NCI-H460 (cell line): ENCODE data around the gene ZCCHC8. TPM values are rescaled to one million over a fixed set of nuclear protein-coding genes. Genes with fewer than 3 reads are reported as not detected.

Experiments
- DNase-seq: peaks from one replicate; pipeline ENCODE4 v3.0.0-alpha.2; 2016; ENCODE audit warnings: low read depth; ENCODE audit errors: extremely low read depth
- polyA plus RNA-seq: library from polyadenylated mRNA; depleted of rRNA; stranded (reverse); fragments of >200 nt; gene quantifications from 2 replicates; pipeline ENCODE4 v1.2.3, GENCODE V29; 2014; cell fraction: nucleus; rRNA removed
- total RNA-seq: library from RNA; depleted of rRNA; stranded (reverse); fragments of >200 nt; shearing (Covaris generic); gene quantifications from 2 replicates; pipeline ENCODE4 v1.2.3, GENCODE V29; 2014; rRNA removed

ZCCHC8 gene
- 47.4 and 49.1 TPM in 2 replicates for total RNA-seq
- polyA plus RNA-seq: 76.4 and 87.7 TPM in 2 replicates

GRCh38 chr12:122500685-122501488, at the start of gene ZCCHC8:
ZCCHC8 (minus strand) TSS chr12:122500932; CDS start chr12:122500840, 92 bp downstream.
- peak; percentile 98 for DNase-seq

GRCh38 chr12:122547330-122547729, 46.6 kb upstream of the ZCCHC8 start:
- no peak for DNase-seq

- no peak for DNase-seq
Measured at GRCh38 chr12:122545855-122546254, 45.1 kb upstream of the ZCCHC8 start.

GRCh38 chr12:122544537-122544936, 43.8 kb upstream of the ZCCHC8 start:
- DNase-seq: no peak

DNA sequence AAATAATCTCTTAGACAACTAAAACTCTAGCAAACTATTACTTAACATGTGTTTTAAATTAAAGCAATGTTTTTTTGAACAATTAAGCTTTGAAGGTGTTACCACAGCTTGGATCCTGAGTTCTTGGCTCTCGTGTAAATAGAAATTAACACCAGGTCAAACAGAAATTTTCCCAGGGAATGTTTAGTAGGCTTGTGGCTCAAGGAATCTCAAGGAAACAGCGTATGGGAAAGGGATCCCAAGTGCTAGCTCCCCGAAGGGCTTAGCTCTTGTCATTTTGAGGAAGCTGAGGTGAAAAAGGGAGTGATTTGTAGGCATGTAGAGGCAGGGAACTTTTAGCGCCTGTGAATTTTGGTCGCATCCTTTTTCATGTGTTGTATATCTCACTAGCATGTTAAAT, 37.8 kb upstream of the ZCCHC8 start:
- DNase-seq: no peak

GRCh38 chr12:122537021-122537420, 36.3 kb upstream of the ZCCHC8 start:
- no peak for DNase-seq

DNA sequence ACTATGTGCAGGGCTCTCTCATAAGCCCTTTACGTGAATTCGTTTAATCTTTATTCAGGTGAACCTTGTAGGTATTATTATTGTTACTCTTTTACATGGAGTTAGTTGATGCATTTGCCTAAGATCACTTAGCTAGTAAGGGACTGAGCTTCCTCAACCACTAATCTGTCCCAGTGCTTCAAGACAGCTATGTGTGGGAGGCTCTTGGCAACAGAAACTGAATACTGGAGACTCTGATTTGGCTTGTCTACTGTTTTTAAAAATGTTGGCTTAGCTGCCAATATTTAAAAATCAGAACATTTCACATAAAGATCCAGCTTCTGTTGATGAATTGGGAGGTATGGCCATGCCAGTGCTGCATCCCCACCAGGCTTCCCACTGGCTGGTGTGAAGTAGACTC, 33.1 kb upstream of the ZCCHC8 start:
- DNase-seq: no peak

GRCh38 chr12:122528992-122529391, 28.3 kb upstream of the ZCCHC8 start:
- DNase-seq: no peak

DNA sequence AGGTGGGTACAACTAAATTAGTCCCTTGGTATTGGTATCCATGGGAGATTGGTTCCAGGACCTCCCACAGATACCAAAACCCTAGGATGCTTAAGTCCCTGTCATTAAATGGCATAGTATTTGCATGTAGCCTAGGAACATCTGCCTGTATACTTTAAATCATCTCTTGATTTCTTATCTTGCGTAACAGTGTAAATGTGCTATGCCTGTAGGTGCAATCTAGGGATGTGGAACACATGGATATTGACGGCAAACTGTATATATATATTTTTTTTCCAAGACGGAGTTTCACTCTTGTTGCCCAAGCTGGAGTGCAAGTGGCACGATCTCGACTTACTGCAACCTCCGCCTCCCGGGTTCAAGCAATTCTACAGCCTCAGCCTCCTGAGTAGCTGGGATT, 27.9 kb upstream of the ZCCHC8 start:
- DNase-seq: no peak

GRCh38 chr12:122527478-122527944, 26.8 kb upstream of the ZCCHC8 start:
- DNase-seq: no peak

DNA sequence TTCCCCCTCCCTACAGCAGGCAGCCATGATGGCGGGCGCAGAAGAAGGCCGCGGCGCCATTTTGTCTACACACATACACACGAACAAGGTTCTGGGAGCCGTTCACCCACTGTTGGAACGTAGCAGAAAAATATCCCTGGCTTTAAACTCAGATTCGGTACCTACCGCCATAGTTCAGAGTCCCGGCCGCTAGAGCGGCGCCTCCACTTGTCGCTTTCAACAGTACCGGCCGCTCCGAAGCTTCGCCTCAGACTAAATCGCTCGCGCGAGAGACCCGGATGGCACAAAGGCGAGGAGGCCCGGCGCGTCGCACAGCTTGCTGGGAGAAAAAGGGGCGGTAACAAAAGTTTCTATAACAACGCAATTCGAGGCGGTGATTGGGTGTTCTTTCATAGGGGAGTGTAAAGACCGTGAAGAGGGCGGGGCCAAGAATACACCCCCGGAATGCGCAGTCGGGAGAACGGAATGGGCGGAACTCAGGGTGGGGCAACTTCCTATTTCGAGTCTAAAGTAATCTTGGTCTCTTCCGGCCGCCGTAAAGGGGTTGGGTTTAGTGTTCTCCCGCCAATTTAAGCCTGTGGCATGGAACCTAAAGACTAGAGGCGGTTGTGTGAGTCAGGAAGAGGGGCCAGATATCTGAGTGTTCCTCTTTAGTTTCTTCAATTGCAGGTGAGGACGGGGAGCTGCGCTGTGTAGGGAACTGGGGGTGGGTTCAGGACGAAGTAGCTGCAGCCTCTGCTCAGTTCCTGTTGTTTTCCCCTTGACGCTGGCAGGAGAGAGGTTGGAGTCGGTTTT, 26.1 kb upstream of the ZCCHC8 start, which contains the start of the genes KNTC1 and RSRC2:
Gene KNTC1 (plus strand): TSS at position 567 of the 795 bp plus-strand sequence. CDS start 2,815 bp downstream, outside the sequence.
Gene RSRC2 (minus strand): TSS at position 254 of the 795 bp plus-strand sequence. CDS start 83 bp downstream, at position 171.
- peak; percentile 100 for DNase-seq

DNA sequence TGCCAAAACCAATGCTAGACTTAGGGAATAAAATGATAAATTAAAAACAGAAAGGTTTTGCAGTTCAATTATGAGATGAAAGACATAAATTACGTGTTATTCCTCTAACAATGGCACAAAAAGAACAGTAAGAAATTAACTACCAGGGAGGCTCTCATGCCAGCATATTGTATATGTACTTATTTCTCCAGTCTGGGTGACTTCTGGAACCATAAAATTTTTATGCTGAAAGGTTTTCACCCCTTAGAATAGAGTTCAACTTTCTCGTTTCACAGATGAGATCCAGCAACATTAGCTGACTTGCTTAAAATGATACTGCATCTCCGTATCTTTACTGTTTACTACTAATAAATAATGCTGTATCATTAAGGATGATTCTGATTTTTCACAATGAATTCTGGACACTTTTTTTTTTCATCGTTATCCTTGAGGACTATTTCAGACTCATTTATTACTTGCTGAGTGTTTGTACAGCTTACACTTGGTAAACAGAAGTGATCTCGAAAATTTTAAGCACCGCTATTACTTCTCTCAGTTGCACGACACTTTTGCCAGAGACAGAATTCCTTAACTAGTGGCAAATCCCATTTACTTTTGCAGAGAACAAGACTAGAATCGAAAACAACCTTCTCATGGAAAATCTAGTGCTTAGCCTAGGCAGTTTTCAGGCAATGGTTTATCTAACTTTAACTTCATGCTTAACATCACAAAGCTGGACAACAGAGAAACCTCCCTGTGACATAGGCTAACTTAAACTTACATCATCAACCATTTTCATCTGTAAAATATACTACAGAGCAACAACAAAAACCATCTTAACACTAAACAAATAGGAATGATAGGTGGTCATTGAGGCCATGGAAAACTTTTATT, 23.4 kb upstream of the ZCCHC8 start:
- no peak for DNase-seq

DNA sequence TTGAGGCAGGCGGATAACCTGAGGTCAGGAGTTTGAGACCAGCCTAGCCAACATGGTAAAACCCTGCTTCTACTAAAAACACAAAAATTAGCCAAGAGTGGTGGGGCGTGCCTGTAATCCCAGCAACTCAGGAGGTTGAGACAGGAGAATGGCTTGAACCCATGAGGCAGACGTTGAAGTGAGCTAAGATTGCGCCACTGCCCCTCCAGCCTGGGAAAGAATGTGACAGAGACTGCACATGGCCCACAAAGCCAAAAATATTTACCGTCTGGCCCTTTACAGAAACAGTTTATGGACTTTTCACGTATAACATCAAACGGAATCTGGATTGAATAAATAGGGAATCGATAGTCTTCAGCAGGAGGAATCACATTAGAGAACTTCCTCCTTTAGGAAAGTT, 22.5 kb upstream of the ZCCHC8 start:
- DNase-seq: no peak

- DNase-seq: no peak
Measured at GRCh38 chr12:122520676-122521075, 19.9 kb upstream of the ZCCHC8 start.

GRCh38 chr12:122519418-122519817, 18.7 kb upstream of the ZCCHC8 start:
- DNase-seq: no peak

DNA sequence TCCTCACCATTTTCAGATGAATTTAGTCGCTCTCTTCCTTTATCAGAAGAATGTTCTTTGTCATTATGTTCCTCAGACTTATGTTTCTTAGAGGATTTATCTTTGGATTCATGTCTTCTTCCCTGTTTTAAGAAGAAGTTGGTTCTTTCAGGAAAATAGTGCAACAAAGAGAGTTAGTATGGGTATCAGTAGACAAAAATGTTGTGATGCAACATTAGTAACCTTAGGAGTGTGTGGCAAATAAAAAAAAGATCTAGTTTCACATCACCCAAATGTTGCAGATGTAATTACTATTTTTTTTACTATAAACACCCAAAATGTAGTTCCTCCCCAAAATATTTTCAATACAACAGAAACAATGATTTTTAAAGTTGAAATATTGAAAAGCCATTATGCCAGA, 18.2 kb upstream of the ZCCHC8 start:
- no peak for DNase-seq

GRCh38 chr12:122517877-122518276, 17.1 kb upstream of the ZCCHC8 start:
- no peak for DNase-seq

DNA sequence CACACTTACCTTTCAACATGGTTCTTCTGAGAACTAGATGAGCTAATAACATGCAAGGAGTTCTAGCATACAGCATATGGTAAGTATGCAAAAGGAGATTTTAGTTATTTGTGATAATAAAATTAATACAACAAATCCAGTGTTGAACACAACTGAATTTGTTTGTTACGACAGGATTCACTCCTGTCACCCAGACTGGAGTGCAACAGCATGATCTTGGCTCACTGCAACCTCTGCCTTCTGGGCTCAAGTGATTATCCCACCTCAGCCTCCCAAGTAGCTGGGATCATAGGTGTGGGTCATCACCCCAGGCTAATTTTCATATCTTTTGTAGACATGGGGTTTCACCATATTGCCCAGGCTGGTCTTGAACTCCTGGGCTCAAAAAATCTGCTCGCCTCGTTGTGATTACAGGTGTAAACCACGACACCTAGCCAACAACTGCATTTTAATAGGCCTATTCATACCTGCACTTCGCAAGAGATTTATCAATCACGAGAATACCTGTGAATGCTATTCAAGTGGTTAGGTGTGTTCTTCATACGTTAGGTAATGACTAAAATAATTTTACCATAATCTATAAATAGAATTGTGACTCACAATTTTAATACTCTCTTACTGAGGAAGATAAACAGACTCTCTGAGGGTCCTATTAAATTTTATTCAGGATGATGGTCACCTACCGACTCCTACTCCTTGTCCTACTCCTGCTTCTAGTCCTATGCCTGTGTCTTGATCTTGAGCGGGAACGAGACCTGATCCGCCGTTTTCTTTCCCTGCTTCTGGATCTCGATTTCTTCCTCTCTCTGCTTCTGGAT, 16.0 kb upstream of the ZCCHC8 start:
- DNase-seq: no peak

DNA sequence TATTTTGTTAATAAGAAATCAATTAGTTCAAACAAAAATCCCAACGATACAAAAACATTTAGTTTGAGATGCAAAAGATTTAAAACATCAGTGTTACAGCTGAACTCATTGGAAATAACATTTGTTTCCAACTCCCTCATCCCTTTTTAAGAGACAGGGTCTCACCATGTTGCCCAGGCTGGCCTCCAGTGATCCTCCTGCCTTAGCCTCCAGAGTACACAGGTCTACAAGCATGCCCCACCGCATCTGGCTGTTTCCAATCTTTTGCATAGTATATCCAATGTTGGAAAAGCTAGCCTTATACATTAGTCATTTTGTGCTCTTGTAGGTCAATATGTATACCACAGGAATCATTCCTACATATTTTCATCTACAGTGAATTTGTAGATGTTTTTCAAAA, 14.5 kb upstream of the ZCCHC8 start:
- DNase-seq: no peak

GRCh38 chr12:122513660-122514059, 12.9 kb upstream of the ZCCHC8 start:
- no peak for DNase-seq
